ENCODE results near the gene WDR41.
A peak's percentile ranks its signal among the peaks of the same experiment; 100 is the strongest.
"Not testable (repeated sequence)": the region's sequence is repeated elsewhere in the genome, so short reads cannot be mapped to it uniquely, and the experiment has no call there.

The WDR41 gene, protein sequence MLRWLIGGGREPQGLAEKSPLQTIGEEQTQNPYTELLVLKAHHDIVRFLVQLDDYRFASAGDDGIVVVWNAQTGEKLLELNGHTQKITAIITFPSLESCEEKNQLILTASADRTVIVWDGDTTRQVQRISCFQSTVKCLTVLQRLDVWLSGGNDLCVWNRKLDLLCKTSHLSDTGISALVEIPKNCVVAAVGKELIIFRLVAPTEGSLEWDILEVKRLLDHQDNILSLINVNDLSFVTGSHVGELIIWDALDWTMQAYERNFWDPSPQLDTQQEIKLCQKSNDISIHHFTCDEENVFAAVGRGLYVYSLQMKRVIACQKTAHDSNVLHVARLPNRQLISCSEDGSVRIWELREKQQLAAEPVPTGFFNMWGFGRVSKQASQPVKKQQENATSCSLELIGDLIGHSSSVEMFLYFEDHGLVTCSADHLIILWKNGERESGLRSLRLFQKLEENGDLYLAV

DNA sequence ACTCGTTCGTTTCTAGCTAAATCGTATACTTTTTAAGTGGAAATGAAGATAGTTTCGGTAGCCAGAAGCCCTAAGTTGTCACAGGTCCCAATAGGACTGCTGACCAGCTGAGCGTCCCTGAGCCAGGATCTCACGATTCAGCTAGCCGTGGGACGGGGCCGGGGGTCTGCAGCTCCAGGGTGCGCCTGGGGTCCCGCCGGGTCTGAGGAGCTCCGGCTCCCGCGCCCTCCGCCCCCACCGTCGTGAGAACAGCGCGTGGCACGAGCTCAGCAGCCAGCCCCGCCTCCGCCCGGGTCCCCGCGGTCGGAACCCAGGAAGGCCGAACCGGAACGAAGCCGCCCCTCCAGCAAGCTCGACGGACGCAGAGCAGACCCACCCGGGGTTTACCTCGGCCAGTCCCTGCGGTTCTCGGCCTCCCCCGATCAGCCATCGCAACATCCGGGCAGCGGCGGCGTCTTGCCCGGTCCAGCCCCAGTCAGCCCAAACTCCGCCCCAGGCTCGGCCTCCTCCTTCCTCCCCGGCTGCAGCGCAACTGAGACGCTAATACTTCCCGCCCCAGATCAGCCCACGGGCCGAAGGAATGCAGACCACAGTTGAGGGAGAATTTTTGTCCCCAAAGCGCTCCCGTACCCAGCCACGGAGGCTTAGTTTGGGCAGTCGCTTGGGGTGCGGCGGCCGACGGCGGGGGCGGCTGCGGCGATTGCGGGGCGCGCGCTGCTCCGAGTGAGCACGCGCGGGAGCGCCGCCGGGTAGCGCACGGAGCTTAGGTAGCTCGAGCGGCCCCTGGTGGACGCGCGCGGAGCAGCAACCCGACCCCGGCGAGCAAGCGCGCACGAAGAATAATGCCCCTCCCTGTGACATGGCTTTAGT is at the start of gene WDR41:
WDR41 (minus strand) TSS at position 534 of the 870 bp plus-strand sequence; CDS start at position 438, 96 bp downstream.
- peak; percentile 80 for DNase-seq (ENCODE audit: low read depth in 2 of 2)

DNA sequence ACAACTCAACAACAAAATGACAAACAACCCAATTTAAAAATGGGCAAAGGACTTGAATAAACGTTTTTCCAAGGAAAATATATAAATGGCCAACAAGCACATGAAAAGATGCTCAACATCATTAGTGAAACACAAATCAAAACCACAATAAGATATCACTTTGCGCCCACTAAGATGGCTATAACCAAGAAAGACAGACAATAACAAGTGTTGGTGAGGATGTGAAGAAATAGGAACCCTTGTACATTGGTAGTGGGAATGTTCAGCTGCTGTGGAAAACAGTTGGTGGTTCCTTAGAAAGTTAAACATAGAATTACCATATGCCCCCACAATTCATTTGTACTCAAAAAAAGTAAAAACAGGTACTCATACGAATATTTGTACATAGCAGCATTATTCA is 39.2 kb upstream of the WDR41 start:
- no peak for DNase-seq (ENCODE audit: low read depth in 2 of 2)

DNA sequence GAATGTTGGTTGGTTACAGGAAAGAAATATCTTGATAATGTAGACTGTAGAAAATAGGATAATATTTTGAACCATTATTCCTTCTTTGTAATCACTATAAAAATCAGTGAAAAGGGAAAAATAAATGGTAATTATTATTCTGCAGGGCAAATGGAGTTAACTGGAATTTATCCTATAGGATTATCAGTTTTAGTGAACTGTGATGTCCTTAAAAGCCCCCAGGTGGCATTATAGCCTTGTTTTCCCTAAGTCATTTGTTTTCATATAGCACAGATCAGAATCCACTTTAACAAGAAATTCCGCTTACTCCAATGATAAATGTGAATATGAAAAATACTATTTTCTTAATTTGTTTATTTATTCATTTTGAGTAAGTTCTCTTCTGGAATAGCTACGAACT is 26.2 kb upstream of the WDR41 start:
- DNase-seq (ENCODE audit: low read depth in 2 of 2) = no peak

DNA sequence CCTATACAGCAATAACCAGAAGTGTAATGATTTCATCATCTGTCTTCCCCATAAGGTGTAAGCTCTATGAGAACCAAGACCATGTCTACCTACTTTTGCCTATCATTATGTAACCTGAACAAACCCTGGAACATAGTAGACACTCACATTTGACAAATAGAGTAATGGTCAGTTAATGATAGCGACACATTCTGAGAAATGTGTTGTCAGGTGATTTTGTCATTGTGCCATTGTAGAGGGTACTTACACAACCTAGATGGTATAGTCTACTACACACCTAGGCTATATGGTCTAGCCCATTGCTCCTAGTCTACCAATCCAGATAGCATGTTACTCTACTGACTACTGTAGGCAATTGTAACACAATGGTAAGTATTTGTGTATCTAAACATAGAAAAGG is 22.3 kb upstream of the WDR41 start:
- no peak for DNase-seq (ENCODE audit: low read depth in 2 of 2)

DNA sequence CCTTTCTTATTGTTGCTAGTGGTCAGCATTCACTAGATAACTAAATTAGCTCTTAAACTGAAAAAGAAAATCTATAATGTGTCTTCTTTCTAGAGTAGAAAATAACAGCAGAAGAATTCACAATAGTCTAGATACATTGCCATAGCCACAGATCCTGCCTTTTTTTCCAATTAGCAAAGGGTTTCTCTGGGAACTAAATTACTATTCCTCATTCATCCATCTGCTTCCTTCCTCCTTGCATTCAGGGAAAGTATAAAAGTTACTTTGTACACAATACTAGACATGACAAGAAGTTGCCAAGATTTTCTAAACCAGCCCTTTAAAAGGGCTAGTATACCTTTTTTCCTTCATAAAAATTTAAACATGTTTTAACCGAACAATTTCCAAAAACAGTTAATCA is 21.2 kb upstream of the WDR41 start:
- no peak for DNase-seq (ENCODE audit: low read depth in 2 of 2)

DNA sequence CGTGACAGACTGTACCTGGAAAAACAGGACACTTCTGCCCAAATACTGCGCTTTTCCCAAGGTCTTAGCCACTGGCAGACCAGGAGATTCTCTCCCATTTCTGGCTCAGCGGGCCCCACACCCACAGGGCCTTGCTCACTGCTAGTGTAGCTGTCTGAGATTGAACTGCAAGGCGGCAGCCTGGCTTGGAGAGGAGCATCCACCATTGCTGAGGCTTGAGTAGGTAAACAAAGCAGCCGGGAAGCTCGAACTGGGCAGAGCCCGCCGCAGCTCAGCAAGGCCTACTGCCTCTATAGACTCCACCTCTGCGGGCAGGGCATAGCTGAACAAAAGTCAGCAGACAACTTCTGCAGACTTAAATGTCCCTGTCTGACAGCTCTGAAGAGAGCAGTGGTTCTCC is 9.0 kb upstream of the WDR41 start:
- not testable (repeated sequence) for DNase-seq (ENCODE audit: low read depth in 2 of 2)

DNA sequence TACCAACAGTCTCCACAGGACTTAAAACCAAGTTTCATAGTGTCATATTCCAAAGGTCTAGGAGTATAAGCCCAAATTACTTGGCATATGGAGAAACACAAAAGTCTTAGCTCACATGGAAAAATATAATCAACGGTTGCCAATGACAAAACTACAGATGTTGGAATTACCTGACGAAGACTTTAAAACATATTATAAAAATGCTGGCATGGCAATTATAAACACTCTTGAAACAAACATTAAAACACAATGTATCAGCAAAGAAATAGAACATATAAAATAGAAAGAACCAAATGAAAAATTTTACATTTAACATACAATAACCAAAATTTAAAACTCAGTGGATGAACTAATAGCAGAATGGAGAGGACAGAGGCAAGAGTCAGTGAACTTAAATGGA is 7.9 kb upstream of the WDR41 start:
- no peak for DNase-seq (ENCODE audit: low read depth in 2 of 2)

DNA sequence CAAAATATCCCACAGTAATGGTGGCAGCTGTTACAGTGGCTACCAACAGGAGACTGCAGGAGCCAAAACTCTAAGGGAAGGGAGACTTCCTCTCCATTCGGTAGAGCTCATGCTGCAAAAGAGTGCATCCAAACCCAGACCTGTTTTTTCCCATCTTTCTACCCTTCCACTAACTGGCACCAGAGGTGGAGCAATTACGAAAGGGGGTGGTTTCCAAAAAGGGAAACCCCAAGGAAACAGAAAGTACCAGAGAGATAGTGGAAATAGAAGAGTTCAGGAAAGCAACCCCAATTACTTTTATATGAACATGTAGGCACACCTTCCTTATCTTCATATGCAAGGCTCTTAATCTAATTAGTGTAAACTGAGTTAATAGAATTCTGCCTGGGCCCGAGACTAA is 7.3 kb upstream of the WDR41 start:
- no peak for DNase-seq (ENCODE audit: low read depth in 2 of 2)

DNA sequence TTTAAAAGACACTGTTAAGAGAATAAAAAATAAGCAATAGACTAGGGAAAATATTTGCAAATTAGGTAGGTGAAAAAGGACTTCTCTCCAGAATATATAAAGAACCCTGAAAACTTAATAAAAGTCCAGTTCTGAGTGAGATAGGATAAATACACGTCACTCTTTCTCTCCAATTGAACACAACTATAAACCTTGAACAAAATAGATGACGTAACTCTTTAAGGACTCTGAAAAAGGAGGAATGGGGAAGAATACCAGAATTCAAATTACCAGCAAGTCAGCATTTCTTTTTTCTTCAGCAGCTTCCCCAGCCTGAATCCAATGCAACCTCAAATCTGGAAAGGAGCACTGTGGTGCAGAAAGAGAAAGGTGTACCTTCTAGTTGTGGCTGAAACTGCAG is 6.8 kb upstream of the WDR41 start:
- DNase-seq (ENCODE audit: low read depth in 2 of 2) = no peak

DNA sequence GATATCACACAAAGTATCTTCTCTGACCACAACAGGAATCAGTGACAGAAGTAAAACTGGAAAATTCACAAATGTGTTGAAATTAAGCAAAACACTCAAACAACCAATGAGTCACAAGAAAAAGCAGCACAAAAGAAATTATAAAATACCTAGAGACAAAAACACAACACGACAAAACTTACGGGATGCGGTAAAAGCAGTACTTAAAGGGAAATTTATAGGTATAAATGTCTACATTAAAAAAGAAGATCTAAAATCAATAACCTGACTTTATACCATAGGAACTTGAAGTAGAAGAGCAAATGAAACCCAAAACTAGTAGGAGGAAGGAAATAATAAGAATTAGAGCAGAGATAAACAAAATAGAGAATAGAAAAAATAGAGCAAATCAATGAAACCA is 2.8 kb upstream of the WDR41 start:
- DNase-seq (ENCODE audit: low read depth in 2 of 2) = no peak

DNA sequence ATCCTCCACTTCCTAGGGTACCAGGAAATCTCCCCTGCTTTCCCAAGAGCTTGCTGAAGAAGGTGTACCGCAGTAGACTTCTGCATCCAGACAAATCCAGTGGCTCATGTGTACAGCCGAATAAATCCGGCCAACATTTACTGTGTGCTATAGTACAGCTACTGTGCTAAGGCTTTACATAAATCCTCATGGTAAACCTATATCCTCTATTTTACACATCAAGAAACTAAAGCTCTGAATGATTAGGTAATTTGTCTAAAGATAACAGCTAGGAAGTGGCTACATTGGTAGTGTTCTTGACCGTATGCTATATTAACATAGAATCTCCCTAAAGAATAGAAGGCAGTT is 511 bp upstream of the WDR41 start:
- DNase-seq (ENCODE audit: low read depth in 2 of 2) = no peak

DNA sequence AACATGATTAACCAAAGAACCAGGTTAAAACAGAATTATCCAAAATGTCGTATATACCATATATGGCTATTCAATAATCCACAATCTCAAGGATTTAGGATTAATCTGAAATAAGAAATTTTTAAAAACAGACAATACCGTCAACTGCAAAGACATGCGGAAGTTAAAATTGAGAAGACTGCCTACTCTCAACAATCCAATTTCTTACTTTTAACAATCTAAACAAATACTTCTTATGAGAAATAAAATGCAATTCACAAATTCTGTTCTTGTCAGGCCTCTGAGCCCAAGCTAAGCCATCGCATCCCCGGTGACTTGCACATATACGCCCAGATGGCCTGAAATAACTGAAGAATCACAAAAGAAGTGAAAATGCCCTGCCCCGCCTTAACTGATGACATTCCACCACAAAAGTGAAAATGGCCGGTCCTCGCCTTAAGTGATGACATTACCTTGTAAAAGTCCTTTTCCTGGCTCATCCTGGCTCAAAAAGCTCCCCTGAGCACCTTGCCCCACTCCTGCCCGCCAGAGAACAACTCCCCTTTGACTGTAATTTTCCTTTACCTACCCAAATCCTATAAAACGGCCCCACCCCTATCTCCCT is 1.3 kb downstream of the WDR41 start:
- not testable (repeated sequence) for DNase-seq (ENCODE audit: low read depth in 2 of 2)

DNA sequence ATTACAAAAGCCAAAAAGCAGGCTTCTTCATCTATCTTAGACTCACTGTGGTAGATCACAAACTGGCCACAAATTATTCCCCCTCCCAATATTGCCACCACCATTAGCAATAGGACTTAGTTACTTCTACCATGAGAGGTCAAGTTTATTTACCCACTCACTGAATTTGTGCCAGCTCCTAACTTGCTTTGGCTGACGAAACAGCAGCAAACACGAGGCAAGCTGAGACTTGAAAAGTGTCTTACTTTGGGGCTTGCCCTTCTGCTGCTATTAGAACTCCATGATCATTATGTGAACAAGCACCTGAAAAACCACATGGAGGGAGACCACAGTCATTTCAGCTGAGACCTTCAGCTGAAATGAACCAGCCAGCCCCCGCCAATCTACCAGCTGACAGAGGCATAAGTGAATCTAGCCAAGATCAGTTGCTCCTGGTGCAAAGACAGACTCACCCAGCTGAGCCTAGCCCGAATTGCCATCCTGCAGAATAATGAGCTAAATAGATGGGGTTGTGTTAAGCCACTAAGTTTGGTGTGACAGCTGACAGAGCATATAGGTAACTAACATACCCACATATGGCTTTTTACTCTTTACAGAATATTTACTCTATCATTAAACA is 5.7 kb downstream of the WDR41 start:
- no peak for DNase-seq (ENCODE audit: low read depth in 2 of 2)

DNA sequence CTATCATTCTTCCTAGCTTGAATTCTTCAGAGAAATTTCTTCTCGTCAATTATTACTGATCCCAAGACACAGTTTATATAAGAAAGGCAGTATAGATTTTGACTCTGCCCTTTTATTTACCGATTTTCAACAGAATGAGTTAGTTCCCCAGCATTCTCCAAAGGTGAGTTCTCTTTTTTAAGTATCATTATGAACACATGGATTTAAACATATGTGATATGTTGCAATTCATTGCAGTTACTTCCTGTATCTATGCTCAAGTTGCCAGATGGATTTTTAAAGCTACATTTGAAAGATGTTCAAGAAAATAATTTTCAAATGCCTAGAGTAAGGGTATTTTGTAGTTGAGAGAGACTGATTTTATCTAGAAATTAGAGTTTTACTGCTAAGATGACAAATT is 8.4 kb downstream of the WDR41 start:
- DNase-seq (ENCODE audit: low read depth in 2 of 2) = no peak

DNA sequence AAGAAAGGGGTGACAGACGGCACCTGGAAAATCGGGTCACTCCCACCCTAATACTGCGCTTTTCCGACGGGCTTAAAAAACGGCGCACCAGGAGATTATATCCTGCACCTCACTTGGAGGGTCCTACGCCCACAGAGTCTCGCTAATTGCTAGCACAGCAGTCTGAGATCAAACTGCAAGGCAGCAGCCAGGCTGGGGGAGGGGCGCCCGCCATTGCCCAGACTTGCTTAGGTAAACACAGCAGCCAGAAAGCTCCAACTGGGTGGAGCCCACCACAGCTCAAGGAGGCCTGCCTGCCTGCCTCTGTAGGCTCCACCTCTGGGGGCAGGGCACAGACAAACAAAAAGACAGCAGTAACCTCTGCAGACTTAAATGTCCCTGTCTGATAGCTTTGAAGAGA is 17.1 kb downstream of the WDR41 start:
- not testable (repeated sequence) for DNase-seq (ENCODE audit: low read depth in 2 of 2)

DNA sequence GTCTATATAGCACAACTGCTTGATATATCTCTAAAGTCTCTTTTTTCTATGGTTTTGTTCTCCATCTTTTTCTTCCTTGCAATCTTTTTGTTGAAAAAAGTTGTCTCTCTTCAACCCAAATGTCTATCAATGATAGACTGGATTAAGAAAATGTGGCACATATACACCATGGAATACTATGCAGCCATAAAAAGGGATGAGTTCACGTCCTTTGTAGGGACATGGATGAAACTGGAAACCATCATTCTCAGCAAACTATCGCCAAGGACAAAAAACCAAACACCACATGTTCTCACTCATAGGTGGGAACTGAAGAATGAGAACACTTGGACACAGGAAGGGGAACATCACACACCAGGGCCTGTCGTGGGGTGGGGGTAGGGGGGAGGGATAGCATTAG is 23.2 kb downstream of the WDR41 start:
- not testable (repeated sequence) for DNase-seq (ENCODE audit: low read depth in 2 of 2)

DNA sequence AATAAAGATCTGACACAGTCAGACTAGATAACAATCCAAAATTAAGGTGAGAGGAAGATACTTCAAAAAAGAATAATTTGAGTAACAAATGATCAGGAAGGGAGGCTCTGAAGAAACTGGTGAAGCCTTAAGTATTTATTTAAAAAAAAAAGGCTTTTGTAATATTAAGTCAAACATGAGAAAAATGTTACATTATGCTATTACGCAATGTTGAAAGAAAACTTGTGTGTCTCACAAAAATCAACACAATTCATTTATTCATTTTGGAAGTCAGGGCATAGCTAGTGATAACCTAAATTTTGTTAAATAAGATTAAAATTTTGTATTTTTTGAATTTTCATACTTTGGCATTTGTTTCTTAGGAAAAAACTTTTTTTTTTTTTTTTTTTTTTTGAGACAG is 28.2 kb downstream of the WDR41 start:
- no peak for DNase-seq (ENCODE audit: low read depth in 2 of 2)

DNA sequence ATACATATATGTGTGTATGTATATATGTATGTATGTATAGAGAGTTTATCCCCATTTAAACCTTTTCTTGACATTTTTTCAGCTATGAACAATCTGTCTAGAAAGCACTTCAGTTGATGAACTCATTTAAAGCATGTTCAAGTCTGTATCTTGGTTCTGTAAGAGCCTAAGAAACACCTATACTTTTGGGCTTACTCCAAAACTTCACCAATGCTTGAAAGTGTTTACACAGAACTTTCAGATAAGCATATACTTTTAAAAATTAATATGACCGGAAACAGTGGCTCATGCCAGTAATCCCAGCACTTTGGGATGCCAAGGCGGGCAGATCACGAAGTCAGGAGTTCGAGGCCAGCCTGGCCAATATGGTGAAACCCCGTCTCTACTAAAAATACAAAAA is 30.8 kb downstream of the WDR41 start:
- no peak for DNase-seq (ENCODE audit: low read depth in 2 of 2)

DNA sequence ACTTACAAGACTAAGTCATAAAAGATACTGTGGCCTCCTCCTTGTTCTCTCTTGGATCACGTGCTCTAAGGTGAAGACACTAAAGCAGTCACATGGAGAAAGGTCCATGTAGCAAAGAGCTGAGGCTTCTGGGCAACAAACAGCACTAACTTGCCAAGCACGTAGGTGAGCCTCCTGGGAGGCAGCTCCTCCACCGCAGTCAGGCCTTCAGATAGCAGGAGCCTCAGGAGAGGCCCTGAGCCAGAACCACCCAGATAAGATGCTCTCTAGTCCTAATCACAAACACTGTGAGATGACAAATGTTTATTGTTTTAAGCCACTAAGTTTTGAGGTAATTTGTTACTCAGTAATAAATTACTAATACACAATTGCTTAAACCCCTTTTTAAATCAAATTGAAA is 38.0 kb downstream of the WDR41 start:
- no peak for DNase-seq (ENCODE audit: low read depth in 2 of 2)

DNA sequence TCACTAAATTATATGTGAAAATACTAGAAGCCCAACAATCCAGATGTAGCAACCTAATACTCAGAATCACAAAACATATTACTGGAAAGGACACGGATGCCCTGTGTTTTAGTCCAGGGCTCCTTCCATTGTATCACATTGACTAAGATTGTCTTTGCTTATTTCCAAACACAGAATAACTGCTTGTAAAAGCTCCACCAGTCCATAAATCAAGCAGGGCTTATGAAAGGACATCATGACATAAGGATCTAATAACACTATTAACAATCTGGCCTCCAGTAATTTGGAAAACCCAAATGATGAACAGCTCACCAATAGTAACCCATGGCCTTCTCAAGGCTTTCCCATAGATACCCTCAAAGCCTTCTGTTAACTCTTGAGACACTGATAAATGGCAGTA is 39.8 kb downstream of the WDR41 start:
- no peak for DNase-seq (ENCODE audit: low read depth in 2 of 2)

DNA sequence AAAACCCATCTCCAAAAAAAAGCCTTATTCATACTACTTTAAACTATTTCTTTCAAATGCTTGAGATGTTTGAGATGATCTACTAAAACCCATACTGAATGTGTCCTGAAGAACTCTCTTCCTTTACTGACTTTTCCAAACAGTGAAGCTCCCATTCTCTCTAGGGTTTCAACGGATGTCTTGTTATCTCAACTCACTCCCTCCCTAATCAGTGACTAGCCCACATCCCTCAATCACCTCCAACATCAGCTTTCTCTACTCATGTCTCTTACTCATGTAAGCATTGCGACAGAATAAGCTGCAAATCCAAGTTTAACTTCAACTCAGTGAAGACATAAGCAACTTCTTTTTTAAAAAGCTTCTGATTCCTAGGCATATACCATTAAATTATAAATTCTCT is 42.1 kb downstream of the WDR41 start:
- no peak for DNase-seq (ENCODE audit: low read depth in 2 of 2)

DNA sequence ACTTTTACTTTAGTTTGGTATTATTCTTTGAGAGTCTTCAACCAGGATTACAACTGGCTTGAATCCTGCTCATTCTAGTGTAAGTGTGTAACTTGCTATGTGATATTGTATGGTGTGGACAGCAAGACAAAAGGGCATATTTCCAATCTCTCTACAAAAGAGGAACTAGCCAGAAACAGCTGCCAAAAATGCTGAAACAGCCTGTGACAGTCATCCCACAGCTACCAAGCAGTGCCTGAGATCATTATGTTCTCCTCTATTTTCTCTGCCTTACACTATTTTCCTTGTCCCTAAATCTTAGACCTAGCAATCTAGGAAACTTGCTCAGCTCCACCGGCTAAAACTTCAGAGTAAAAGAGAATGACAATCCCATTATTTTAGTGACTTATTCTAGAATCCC is 42.8 kb downstream of the WDR41 start:
- no peak for DNase-seq (ENCODE audit: low read depth in 2 of 2)

All from stimulated activated CD4-positive, alpha-beta T cell treated with anti-CD3 and anti-CD28 coated beads, Interleukin-4, amount 100 ng/mL, for 48 hours (primary cell).